GM19240 (cell line): ENCODE measurements around the gene GPC3.
"Not testable (repeated sequence)": the region's sequence is repeated elsewhere in the genome, so short reads cannot be mapped to it uniquely, and the experiment has no call there.

Experiments used
- DNase-seq: peaks from one replicate; pipeline ENCODE4 v3.0.0; 2011; ENCODE audit warnings: low spot score; ENCODE audit not compliant: insufficient read length

The GPC3 gene

DNA sequence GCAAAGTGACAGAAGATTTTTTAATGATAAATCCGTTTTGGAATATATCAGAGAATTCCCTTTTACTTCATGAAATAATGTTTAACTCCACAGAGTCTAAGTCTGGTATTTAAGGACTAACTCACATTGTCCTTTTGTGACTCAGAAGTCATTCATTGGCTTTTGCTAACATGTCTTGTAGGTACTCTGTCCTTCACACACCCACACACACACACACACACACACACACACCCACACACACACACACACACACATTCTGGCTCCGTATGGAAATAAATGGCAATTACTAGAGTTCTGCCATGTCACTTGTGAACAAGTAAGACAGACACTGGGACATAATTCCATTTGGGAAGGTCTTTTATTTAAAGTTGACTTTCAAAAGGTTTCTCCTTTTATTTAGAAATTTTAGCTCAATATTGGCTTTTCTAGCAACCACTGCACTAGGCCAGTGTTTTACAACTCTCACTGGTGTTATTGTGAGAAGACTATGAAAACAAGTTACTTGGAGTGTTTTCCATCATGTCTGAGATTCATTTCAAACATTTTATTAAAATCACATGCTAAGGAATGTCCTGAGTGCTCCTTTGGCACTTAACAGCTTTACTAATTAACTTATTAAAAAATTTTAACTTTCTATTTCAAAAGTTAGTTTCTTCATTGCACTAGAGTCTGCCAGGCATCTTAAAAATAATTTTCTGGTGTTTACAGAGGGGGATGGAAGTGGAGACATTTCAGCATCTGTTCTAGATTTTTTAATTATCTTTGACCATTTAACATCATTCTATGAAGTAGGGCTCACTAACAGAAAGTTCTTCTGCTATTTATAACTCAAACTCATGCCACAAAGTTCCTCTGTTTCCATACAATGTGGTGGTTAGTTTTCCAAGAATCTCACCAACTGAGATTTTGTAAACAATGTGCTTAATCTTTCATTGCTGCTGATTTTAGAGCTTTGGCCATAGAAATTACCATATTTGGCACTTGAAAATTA lies 329.8 kb downstream of the GPC3 start:
- no peak for DNase-seq

DNA sequence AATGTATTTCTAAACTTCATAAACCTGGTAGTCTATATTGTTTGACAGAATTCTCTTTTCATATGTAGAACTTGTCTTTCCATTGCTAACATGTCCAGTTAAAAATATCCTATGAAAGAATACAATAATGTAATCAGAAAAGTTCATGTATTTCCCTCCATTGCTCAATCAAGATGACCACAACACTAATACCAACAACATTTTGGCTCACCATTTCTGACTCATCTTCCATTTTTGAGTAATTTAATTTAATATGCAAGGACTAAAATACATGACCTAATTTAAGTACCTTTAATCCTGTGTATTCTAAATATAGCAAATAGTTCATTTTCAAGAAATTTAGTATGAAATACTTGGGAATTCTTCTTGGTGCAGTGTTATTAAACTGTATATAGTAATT lies 330.6 kb downstream of the GPC3 start:
- DNase-seq = no peak

DNA sequence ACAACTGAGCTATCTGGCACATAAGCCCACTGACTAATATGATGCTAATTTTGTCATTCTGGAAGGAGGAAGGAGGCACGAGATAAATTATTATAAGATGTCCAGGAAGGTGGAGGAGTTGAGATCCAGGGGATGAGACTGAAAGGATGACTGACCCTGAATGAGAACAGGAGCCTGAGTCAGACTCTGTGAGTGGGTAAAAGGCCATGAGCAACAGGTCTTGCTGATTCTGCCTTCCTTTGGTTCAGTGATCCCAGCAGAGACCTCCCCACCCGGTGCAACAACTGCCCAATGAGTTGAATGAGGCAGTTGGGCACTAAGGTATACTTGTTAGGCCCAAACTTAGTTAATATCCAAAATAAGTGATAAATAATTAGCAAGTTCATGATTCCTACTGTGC lies 332.0 kb downstream of the GPC3 start:
- no peak for DNase-seq

DNA sequence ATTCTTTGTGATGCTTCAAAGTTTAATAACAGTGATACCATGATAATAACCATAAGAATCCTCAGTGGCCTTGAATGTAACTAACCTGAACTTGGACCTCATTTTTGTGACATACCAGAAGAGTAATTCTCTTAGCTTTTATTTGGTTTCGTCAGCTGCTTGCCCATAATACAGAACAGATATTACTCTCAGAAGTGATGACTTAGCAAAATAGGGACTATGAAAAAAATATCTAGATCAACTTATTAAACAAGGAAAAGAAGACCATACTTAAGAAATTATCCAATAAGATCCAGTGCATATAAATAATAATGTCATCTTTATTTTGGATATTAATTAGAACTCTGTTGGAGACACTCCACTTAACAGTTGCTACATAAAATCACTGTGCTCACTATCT lies 333.2 kb downstream of the GPC3 start:
- no peak for DNase-seq

DNA sequence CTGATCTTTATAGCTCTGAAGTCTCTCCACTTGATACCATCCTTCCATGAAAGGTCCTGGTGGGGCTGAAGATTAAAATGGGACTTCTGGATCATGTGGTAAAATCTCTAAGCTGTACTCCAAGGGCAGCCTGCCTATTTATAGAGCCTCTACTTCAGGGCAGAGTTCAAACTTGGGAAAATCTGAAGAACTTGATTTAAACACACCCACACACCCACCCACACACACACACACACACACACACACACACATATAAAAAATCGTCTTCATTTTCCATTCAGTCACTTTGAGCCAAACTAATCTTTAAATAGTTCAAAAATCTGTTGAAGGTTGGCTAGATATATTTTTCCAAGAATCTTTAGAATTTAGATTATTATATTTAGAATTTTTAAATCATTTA lies 335.2 kb downstream of the GPC3 start:
- no peak for DNase-seq

DNA sequence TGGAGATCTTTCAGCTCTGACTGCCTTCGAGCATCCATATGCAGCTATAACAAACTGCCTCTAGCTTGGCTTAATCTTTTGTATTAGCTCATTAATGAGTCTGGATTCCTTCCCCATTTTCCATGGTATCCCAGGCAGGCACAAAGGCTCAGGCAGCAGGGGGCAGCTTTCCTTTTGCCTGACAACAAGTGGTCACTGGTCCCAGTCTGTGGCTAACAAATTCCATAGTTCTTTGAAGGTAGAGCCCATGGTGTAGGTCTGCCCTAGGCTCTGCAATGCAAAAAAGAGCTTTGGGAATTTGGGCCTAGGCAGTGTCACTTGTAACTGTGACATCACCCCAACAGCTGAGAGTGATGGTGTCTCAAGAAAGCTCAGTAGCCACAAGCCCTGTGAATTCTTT lies 335.7 kb downstream of the GPC3 start:
- DNase-seq = no peak

DNA sequence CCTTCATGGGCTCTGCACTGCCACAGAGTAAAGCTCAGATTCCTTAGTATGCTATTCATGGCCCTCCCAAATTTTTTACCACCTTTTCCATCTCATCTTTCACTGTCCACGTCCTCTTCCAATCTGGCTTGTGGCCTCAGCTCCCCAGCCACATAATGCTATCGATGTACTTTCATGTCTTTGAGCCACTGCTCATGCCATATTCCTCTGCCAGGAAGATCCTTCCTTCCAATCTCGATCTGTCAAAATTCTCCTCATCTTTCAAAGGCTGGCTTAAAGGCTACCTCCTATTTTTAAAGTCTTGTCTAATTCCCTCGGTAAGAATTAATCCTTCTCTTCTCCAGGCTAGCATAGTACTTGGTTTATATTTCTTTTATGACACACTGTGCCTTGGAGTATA lies 336.8 kb downstream of the GPC3 start:
- no peak for DNase-seq

DNA sequence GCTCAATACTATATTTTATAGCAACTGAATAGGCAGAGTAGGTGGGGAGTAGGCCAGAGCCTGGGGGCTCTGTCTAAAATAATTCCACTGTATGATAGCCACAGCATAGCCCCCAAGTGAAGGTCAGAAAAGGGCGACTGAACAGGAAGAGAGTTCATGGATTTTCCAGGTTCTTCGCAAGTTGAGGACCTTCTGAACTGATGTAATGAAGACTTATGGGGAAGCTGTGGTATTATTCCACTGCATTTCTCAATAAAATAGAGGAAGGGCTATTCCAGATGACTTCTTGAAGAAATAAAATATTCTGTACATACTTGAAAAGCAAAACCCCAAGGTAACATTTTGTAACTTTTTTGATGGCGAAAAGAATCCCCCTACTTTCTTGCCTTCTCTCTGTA lies 338.7 kb downstream of the GPC3 start:
- DNase-seq = no peak

DNA sequence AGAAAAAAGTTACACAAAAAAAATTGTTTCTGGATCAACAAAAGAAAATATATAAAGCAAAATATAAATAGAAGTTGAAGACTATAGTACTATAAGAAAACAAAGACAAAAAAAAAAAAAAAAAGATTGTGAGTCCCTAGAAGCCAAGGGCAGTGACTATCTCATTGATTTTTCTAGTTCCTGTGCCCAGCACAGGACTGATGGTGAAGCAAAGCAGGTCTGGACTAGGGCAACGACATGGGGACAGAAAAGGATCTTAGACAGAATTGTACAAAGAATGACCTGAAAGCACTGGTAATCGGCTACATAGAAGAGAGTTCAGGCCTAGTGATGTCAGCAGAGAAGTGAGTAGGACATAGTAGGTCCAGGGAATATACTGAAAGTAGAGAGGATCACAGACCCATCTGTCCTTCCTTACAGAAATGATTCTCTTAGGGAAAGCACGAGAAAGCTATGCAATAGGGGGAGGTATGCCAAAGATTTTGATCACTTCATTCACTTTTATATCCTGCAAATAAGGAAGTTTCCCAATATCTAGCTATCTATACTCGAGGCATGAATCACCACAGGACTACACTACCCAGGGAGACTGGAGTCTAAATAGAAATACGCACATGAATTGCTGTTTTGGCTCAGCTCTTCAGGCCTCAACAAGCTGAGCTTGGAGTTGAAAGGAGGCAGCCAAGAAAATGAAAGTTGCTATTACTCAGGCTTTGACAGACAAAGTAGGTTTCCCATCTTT lies 339.2 kb downstream of the GPC3 start:
- no peak for DNase-seq

DNA sequence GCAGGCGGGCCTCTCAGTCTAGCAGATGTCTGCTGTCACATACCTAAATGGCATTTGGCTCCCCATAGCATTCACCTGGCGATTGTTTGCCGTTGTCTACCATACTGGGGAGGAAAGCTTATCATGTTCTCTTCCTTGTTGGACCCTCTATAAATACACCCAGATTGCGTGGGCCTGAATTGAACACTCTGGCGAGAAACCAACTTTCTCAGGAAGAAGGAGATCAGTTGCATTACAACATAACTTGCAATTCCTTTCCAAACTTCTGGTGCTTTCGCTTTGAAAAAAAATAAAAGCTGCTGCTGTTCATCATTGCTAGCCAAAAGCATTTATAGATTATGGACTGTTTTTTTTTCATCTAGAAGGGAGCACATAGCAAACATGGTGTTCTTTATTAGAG lies 340.1 kb downstream of the GPC3 start:
- DNase-seq = no peak

DNA sequence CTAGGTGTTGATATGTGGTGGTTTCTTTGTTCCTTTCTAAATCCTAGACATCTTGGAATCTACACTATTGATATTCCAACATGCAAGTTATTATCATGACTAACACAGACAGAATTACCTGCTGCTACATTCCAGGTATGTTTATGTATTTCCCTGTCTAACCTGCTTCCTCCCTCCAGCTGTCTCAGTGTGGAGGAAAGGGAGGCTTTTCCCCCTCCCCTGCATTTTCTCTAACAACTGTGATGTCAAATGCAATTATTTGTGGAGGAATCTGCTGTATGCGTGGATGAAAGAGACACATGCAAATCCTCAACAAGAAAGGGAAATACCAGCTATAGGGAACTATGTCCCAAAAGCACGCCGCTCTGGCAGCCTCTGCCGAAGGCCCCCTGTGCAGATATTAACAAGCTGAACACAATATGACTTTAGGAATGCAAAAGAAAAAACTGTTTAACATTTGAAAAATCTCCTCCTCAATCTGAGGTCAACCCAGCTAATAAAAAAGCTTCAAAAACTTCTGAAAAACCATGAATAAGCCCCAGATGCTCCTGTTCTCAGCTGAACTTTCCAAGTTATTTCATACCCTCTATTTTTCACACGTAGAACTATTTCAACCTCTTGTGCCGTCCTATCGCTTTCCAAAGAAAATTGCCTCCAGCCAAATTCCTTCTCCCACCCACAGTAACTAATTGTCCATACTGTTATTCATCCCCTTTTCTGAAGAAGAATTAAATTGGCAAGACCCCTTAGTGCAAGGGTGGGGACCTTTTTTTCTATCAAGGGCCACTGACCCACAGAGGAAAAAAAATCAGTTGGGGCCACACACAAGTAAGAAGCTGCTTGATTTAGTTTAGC lies 345.0 kb downstream of the GPC3 start:
- no peak for DNase-seq

DNA sequence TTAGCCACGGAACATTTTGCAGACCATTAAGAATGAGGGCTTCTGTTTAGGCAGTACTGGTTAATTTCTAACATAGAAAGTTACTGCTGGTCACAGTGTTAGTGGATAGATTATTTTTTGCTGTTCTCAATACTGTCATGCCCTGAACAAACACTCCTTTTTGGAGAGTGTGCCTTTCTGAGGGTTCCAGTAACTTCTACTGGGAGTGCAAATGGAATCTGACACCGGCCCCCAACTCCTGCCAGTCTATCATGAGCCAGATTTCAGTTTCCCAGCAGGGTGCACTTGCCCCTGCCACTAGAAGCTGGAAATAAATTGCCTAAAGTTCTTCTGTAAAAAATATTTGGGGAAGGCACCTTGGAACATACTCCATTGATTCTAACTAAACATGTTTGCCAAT lies 345.7 kb downstream of the GPC3 start:
- no peak for DNase-seq

DNA sequence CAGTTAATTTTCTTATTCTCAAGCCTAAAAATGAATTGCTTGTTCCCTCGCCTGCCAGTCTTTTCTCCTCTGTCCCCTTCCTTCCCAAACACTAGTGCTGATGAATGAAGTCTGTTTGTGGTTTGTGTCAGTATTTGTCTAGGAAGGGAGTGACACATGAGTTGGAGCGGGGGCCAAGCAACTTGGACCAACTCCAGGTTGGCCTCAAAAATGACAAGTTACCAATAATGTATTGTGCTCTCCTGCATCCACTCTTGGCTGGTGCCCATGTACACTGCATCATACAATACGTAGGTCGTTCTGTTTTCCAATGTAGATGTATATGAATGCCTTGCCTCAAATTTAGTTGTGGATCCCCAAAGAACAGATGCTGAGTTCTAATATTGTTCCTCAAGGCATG lies 347.1 kb downstream of the GPC3 start:
- no peak for DNase-seq

DNA sequence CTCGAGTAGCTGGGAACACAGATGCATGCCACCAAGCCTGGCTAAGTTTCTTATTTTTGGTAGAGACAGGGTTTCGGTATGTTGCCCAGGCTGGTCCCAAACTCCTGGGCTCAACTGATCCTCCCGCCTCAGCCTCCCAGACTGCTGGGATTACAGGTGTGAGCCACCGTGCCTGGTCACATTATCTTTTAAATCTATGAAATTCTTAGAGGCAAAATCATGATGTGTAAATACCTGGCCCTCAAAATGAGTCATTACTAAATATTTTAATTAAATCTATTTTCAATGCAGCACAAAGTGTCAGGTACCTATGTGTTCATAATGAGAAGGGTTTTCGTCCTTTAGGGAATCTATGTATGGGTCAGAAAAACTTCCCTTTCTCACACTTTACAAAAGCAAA lies 347.6 kb downstream of the GPC3 start:
- no peak for DNase-seq

DNA sequence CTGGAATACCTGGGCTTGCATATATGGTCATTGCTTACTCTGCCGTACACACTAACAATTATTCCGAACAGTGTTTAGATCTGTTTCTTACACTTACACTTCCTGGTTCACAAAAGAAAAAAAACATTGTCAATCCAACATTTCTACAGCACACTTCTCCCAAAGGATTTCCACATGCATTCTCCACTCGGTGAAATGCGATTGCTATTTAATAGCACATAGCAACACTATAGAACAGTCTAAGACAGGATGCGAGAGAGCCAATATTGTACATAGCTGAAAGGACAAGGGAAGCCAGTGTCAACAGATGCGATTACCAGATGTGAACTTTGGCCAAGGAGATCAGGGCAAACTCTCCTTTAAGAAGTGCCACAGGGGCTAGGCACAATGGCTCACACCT lies 349.4 kb downstream of the GPC3 start:
- DNase-seq = no peak

DNA sequence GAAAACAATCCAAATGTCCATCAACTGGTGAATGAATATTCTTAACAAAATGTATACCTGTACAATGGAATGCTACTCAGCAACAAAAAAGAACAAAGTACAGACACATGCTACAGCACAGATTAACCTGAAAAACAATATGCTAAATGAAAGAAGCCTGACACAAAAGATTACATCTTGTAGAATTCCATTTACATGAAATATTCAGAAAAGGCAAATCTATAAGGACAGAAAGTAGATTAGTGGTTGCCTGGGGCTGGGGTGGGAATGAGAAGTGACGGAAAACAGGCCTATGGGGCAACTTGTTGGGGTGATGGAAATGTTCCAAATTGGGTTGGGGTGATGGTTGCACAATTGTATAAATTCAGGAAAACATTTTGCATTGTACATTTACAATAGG lies 351.0 kb downstream of the GPC3 start:
- DNase-seq = no peak

DNA sequence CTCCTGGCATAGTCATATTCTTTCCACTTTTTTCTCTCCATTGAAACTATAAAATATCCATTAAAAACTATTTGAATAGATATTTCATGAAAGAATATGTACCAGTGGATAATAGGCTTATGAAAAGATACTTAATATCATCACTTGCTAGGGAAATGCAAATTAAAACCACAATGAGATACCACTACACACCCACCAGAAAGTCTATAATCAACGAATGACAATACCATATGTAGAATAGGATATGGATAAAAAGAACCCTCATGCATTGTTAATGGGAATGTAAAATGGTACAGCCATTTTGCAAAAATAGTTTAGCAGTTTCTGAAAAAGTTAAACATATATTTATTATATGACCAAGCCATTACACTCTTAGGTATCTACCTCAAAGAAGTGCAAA lies 351.4 kb downstream of the GPC3 start:
- DNase-seq = no peak

DNA sequence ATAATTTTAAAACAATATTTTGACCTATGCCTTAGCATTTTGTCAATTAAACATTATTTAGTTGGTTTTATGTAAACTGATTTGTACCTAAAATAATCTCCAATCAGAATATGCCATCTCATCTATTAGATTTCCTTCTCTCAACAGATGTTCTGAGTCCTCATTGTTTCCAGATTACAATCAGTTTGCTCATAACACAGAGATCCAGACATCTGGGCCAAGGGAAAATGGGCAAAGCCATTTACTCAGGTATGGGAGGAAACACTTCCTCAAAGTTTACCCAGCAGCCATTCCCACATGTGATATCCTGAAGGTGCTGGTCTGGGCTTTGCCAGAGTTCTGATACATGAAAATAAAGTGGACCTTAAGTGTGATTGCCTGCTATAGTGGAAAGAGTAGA lies 352.2 kb downstream of the GPC3 start:
- no peak for DNase-seq

DNA sequence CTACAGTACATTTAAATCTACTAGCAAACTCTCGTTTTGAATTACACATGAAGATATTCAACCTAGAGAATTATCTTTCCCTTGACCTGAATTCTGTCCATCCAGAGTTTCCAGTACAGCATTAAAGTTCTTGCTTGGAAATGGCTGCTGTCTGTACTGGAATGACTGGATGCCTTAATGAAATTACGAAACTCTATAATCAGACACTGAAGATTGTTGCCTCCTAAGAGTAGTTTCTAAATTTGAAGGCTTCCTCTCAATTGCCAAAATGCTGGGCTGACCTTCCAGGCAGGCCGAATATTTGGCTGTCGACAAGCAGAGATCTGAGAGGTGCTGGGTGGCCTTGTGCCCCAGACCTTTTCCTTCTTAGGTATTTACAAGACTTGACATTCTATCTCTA lies 355.0 kb downstream of the GPC3 start:
- DNase-seq = no peak

DNA sequence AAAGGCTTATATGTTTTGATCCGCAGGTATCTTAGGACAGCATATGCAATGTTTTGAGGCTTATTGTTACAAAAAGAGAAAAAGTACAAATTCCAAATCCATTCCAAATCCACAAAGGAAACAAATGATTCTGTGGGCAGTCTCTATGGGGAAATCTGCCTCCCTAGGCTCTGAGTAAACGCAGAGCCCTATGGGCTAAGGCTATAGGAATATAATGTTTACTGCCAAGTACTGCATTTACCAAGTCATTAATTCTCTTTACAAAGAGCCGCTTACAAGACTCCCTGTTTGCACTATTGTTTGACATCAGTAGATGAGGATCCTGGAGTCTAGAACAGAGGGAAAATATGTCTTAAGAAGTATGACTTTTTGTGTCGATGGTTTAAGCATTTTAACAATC lies 357.7 kb downstream of the GPC3 start:
- no peak for DNase-seq

DNA sequence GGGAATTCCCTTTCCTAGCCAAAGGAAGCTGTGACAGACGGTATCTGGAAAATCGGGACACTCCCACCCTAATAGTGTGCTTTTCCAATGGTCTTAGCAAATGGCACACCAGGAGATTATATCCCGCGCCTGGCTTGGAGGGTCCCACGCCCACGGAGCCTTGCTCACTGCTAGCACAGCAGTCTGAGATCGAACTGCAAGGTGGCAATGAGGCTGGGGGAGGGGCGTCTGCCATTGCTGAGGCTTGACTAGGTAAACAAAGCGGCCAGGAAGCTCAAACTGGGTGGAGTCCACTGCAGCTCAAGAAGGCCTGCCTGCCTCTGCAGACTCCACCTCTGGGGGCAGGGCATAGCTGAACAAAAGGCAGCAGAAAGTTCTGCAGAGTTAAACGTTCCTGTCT lies 364.0 kb downstream of the GPC3 start:
- DNase-seq = not testable (repeated sequence)

DNA sequence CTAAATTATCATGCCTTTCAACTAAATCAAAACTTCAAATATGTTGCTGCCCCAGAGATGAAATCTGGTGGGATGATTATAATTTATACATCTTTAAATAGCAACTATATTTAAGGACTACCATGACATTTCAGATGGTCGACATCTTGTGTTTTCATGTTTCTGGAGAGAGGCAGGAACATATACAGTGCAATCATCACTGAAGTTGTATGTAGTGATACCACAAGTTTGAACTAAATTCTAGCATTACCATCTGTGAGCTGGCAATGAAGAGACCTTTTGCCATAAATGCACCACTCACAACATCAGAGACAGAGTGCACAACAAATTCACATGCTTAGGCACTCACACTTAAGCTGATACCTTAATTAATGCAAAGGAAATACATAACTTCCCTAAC lies 373.7 kb downstream of the GPC3 start:
- no peak for DNase-seq
